Sigmoid colon (tissue), 4 donors: ENCODE results near the gene PDLIM1.

ENCODE experiments used
- EP300 ChIP-seq, 4 donors: sonication (generic); formaldehyde crosslinking; IDR thresholded peaks; one replicate each; pipeline ENCODE4 v1.6.1; 2017; ENCODE audit warnings: antibody characterized with exemption in 4 of 4
- POLR2A ChIP-seq, 2 donors: fragments of 450-650 bp; IDR thresholded peaks; one replicate each; pipeline ENCODE4 v1.6.1; 2016; ENCODE audit warnings: antibody characterized with exemption in 2 of 2, mild to moderate bottlenecking in 2 of 2, moderate library complexity in 2 of 2
- POLR2AphosphoS5 ChIP-seq, 4 donors: sonication (generic); formaldehyde crosslinking; IDR thresholded peaks; one replicate each; pipeline ENCODE4 v1.6.1; 2017; ENCODE audit warnings: antibody characterized with exemption in 4 of 4
- TF ChIP-seq, protein P1 (sequence below), 4 experiments: fragments of 450-650 bp in 3 of 4; fragments of 200-600 bp in 1 of 4; IDR thresholded peaks; one replicate each; pipeline ENCODE4 v1.5.1; 2016 to 2019; ENCODE audit warnings: antibody characterized with exemption in 4 of 4, mild to moderate bottlenecking in 3 of 4, moderate library complexity in 2 of 4

- TF ChIP-seq, protein P1, sequence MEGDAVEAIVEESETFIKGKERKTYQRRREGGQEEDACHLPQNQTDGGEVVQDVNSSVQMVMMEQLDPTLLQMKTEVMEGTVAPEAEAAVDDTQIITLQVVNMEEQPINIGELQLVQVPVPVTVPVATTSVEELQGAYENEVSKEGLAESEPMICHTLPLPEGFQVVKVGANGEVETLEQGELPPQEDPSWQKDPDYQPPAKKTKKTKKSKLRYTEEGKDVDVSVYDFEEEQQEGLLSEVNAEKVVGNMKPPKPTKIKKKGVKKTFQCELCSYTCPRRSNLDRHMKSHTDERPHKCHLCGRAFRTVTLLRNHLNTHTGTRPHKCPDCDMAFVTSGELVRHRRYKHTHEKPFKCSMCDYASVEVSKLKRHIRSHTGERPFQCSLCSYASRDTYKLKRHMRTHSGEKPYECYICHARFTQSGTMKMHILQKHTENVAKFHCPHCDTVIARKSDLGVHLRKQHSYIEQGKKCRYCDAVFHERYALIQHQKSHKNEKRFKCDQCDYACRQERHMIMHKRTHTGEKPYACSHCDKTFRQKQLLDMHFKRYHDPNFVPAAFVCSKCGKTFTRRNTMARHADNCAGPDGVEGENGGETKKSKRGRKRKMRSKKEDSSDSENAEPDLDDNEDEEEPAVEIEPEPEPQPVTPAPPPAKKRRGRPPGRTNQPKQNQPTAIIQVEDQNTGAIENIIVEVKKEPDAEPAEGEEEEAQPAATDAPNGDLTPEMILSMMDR (IDR thresholded peaks at IDR 0.05): no peak
- no peak for TF ChIP-seq POLR2A (IDR thresholded peaks at IDR 0.05)
- no peak for TF ChIP-seq EP300 (IDR thresholded peaks at IDR 0.05)
- TF ChIP-seq POLR2AphosphoS5 (IDR thresholded peaks at IDR 0.05): no peak
Observed at GRCh38 chr10:95291365-95292039, 699 bp upstream of the PDLIM1 start.
